HL-60 (cell line): ENCODE data around the gene LRRC32.

Experiments used
- CTCF ChIP-seq: IDR thresholded peaks from one replicate; pipeline ENCODE4 v1.5.1; 2011; ENCODE audit warnings: low read length, control low read depth, inconsistent platforms; ENCODE audit not compliant: insufficient read depth
- POLR2AphosphoS5 ChIP-seq: IDR thresholded peaks from 2 replicates; pipeline ENCODE4 v1.6.1; 2012; ENCODE audit warnings: low read depth

- TF ChIP-seq POLR2AphosphoS5 (no peak), CTCF (no peak)
Measured at GRCh38 chr11:76655501-76656049, 15.0 kb downstream of the LRRC32 start.
